Left cardiac atrium (tissue), 4 donors: ENCODE data around the gene RGPD3. TPM values are rescaled to one million over a fixed set of nuclear protein-coding genes. Genes with fewer than 3 reads are reported as not detected.

Experiments used
- ATAC-seq, 2 donors: fragments of 200-7000 bp; cut with Tn5 transposase; one replicate each; pipeline ENCODE4 v1.9.1; 2020; ENCODE audit warnings: mild to moderate bottlenecking in 2 of 2, moderate library complexity in 2 of 2
- DNase-seq: peaks from one replicate; pipeline ENCODE4 v3.0.0-alpha.2; 2020
- intact Hi-C, 2 donors: fragments of 100-400 bp; cut with DNase I; formaldehyde crosslinking; loops; one replicate each; pipeline versions ENCODE4 v1.14.1 to v1.15.1; 2022 to 2023
- total RNA-seq, 2 donors: library from RNA; stranded (reverse); fragmentation: NEBNext Ultra II Directional; extraction: Animal tissue kit (Norgen Biotek cat#: 25700); gene quantifications; one replicate each; pipeline ENCODE4 v1.2.1, GENCODE V29; 2021
- donor health status: DM: no; HTN: yes; CAD: no.
- donor health status: DM: no; HTN: yes; CAD: no; lungs with severe emphysema.
- donor health status: DM: yes; HTN: yes; CAD: no.
- donor health status: Dilated cardiomyopathy.

Gene RGPD3
- total RNA-seq, 2 donors from 2014 or later: 0.10 to 0.12 TPM

DNA sequence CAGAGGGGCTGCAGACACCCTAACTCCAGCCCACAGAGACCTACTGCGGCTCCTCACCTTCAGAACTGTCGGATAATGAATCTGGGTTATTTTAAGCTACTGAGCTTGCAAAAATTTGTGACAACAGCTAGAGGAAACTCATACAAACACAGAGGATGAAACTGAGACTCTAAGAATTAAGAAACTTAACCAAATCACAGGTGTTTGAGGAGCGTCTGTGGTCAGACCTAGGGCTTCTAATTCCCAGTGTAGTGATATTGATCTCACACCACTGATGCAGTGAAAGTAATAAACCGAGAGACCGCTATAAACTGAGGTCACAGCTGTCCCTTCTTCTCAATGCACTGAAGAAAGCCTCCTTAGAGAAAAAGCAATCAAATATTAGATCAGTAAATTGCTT, 110.1 kb downstream of the RGPD3 start:
- no peak for DNase-seq
- intact Hi-C loops: no loop called here
- no peak for ATAC-seq

DNA sequence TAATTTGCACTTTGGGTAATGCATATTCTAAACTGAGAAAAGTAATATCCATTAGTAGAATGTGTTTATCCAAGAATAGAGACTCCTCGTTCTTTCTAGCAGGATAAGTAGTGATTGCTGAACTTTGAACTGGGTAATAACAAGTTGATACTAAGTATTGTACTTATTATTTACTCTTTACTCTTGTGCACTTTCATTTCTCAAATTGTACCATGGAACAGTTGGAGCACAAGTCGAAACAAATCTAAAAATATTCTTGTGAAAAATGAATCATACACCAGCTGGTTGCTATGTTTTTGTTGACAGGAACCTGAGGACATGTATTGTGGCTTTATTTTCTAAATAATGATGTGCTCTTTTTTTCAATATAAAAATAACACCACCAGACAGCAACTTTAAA, 111.9 kb downstream of the RGPD3 start:
- ATAC-seq (no peak), DNase-seq (no peak)
- intact Hi-C loops: no loop called here

DNA sequence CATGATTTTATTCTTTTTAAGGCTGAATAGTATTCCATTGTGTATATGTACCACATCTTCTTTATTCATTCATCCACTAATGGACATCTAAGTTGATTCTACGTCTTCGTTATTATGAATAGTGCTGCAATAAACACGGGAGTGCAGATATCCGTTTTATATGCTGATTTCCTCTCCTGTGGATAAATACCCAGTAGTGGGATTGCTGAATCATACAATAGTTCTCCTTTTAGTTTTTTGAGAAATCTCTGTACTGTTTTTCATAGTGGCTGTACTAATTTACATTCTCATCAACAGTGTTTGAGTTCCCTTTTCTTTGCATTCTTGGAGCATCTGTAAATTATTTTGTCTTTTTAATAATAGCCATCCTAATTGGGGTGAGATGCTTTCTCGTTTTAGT, 114.5 kb downstream of the RGPD3 start:
- DNase-seq (no peak), ATAC-seq (no peak)
- intact Hi-C loops: no loop called here

DNA sequence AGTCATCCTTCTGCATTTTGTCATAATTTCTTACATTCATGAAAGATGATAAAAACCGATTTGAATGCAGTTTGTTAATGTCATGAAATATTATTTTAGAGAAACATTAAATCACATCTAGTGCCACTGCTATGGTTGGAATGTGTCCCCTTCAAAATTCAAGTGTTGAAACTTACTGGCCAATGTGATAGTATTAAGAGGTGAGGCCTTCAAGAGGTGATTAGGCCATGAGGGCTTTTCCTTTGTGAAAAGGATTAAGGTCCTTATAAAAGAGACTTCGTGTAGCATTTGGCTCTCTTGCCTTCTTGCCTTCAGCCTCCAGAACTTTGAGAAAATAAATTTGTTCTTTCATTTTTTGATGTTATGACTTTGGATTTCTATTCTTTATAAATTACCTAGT, 117.2 kb downstream of the RGPD3 start:
- ATAC-seq (no peak), DNase-seq (no peak)
- intact Hi-C loops: no loop called here

DNA sequence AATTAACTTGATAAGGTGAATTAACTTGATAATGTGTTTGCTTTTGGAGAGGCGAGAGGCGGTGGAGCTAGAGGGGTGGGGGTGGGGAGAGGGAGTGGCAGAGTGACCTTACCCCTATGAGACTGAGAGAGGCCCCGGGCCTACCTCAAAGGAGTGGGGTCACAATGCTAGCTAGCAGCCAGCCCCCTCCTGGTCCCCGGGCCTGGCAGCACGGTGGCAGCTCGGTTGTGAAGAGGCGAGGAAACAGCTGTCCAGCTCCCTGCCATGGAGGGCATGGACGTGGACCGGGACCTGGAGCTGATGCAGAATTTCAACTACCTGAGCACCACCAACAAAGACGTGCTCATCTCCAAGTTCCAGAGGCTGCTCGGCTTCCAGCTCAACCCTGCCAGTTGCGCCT, 123.9 kb downstream of the RGPD3 start:
- no peak for ATAC-seq
- DNase-seq: no peak
- intact Hi-C loops: no loop called here

DNA sequence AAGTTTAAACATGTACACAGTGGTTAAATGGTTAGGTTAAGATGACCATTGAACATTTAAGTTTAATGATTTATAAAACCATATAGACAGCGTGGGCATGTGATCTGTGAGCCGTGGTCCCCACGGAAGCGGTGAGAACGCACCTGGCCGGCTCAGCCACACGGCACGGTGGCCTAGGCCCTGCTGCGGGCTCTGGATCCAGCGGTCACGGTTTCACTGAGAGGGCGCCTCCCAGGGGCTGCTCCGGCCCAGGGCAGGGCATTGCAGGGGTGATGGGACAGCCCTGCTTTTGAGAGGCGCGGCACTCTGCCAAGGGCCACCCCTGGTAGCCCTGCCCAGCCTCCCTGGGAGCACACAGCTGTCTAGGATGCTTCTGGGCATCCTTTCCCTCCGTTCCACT, 124.9 kb downstream of the RGPD3 start:
- intact Hi-C loops: no loop called here
- ATAC-seq: no peak
- no peak for DNase-seq

DNA sequence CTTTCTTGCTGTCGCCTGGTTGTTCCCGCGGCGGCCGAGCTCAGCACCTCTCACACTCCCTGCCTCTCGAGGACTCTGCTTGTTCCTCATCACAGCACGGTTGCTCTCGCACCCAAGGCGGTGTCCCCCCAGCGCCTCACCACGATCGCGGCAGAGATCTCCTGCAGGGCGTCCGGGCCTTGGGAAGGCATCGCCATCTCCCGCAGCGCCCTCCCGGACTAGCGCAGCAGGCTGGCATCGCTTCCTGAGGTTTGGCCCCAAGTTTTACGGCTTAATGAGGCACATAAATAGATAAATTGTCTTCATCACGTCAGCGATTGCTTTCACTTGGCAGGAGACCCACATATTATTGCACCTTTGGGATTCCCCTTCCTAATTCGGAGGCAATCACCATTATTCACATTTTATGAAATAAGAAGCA, 125.4 kb downstream of the RGPD3 start:
- ATAC-seq (no peak), DNase-seq (no peak)
- intact Hi-C loops: no loop called here

DNA sequence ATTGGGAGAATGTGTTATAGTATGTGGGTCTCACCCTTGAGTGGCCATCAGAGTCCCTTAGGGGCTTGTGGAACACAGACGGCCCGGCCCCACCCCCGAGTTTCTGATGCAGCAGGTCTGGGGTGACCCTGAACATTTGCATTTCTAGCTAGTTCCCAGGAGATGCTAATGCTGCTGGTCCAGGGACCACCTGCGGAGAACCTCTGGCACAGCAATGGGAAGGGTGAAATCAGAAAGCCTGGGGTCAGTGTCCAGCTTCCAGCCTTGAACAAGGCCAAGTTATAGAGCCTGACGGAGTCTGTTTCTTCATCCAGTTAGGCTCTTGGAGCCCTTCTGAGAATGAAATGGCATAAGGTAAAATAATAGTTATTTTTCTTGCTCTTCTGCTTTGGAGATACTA, 126.5 kb downstream of the RGPD3 start:
- ATAC-seq (no peak), DNase-seq (no peak)
- intact Hi-C loops: no loop called here

Other genes starting within 250 kb of the RGPD3 start
- gene CD8B2, start 19.0 kb upstream of the RGPD3 start, total RNA-seq: not detected